ENCODE data around the gene SMIM8.
"Not testable (repeated sequence)": the region's sequence is repeated elsewhere in the genome, so short reads cannot be mapped to it uniquely, and the experiment has no call there.

The SMIM8 gene, protein sequence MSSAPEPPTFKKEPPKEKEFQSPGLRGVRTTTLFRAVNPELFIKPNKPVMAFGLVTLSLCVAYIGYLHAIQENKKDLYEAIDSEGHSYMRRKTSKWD

GRCh38 chr6:87322304-87323212, at the start of gene SMIM8:
SMIM8 (plus strand) TSS chr6:87322588; CDS start chr6:87337032, 14,444 bp downstream.
- peak; percentile 96 for ATAC-seq (ENCODE audit: low read depth)
- peaks cover 4% of the 10 kb centered on the region for H3K4me1 Mint-ChIP-seq

DNA sequence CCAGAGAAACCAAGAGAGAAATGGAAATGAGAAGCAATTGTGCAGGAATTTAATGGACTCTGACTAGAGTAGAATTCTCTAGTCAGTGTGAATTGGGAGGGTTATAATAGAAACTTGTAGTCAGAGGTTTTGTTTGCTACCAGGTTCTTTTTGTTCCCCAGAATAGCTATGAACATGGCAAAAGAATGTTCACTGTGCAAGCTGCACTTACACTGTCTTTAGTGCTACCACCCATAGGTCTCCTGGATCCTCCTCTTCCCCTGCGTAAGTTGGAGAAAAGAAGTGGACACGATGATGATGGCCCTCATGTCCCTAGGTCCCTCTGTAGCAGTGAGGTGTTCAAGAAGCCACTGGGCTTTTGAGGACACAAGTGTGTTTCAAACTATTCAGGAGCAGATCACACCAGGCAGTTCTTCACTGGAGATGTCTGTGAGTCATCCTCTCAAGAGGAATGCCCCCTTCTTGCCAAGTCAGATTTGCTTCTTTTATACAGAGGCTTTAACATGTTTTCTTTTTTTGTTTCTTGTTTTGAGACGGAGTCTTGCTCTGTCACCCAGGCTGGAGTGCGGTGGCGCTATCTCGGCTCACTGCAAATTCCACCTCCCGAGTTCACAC, 47.6 kb upstream of the SMIM8 start:
- Mint-ChIP-seq H3K27ac (peak overlapping the region; percentile 29), H3K4me1 (peaks cover 5% of the 10 kb centered on the region), H3K4me3 (no peak overlapping the region), H3K9me3 (peaks cover 1% of the 10 kb centered on the region), H3K27me3 (no peaks in the 10 kb centered on the region), H3K36me3 (no peaks in the 10 kb centered on the region)
- ATAC-seq (ENCODE audit: low read depth) (no peak), DNase-seq (ENCODE audit: low spot score in 2 of 2) (no peak)

More at GRCh38 chr6:87322304-87323212, at the start of gene SMIM8:
- Mint-ChIP-seq H3K27me3 (no peaks in the 10 kb centered on the region), H3K4me3 (peak within 1 kb of the TSS; percentile 93), H3K36me3 (peaks cover 6% of the 10 kb centered on the region), H3K9me3 (peaks cover 5% of the 10 kb centered on the region), H3K27ac (peak within 1 kb of the TSS; percentile 88)
- DNase-seq (ENCODE audit: low spot score in 2 of 2) = peak; percentile 76 to 88

DNA sequence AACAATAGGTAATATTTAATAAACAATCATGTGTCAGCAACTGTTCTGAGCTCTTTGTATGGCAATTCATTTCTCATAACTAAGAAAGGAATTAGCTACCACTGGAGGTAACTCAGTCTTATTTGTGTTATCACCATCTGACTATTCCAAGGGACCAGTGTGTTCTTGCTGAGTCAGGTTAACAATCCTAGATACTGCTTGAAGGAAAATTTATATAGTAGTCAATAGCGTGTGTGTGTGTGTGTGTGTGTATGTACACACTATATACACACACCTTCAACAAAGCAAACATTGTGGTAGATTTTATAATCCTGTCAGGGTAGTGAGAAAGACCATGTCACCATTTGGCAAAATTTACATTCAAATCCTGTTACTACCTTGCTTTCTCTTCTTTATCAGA, 45.8 kb upstream of the SMIM8 start:
- Mint-ChIP-seq H3K9me3 (peaks cover 1% of the 10 kb centered on the region), H3K27ac (no peak overlapping the region)

GRCh38 chr6:87277123-87277522, 45.3 kb upstream of the SMIM8 start:
- no peak for DNase-seq (ENCODE audit: low spot score in 2 of 2)
- H3K27ac Mint-ChIP-seq = no peak overlapping the region
- H3K4me3 Mint-ChIP-seq = no peak overlapping the region
- no peaks in the 10 kb centered on the region for H3K36me3 Mint-ChIP-seq
- ATAC-seq (ENCODE audit: low read depth) = no peak
- H3K9me3 Mint-ChIP-seq = peaks cover 1% of the 10 kb centered on the region
- H3K4me1 Mint-ChIP-seq = peaks cover 5% of the 10 kb centered on the region
- H3K27me3 Mint-ChIP-seq = no peaks in the 10 kb centered on the region

More for the DNA sequence above, 45.8 kb upstream of the SMIM8 start:
- Mint-ChIP-seq H3K4me1 (peaks cover 5% of the 10 kb centered on the region), H3K27me3 (no peaks in the 10 kb centered on the region), H3K36me3 (no peaks in the 10 kb centered on the region), H3K4me3 (no peak overlapping the region)
- ATAC-seq (ENCODE audit: low read depth) (no peak), DNase-seq (ENCODE audit: low spot score in 2 of 2) (no peak)

DNA sequence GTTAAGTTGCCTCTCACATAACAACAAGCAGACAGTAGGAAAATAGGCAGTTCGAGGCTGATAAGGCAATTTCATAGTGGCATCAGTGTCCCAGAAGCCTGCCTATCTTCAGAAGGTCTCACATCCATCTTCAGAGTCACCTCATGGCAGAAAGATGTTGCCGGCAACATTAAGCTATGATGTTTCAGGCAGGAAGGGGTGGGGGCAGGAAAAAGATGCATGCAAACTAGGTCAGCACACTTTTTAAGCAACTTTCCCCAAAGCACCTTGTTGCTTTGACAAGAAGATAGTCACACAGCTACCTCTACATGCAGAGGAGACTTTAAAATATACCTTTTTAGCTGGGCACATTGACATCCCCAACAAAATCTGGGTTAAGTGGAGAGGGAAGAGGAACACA, 43.2 kb upstream of the SMIM8 start:
- H3K4me1 Mint-ChIP-seq = peaks cover 5% of the 10 kb centered on the region
- H3K27ac Mint-ChIP-seq = no peak overlapping the region
- ATAC-seq (ENCODE audit: low read depth) = no peak
- H3K27me3 Mint-ChIP-seq = no peaks in the 10 kb centered on the region
- H3K9me3 Mint-ChIP-seq = no peaks in the 10 kb centered on the region
- no peaks in the 10 kb centered on the region for H3K36me3 Mint-ChIP-seq
- no peak for DNase-seq (ENCODE audit: low spot score in 2 of 2)
- no peak overlapping the region for H3K4me3 Mint-ChIP-seq

GRCh38 chr6:87281426-87281825, 41.0 kb upstream of the SMIM8 start:
- no peak overlapping the region for H3K27ac Mint-ChIP-seq
- H3K4me3 Mint-ChIP-seq = no peak overlapping the region
- no peak for ATAC-seq (ENCODE audit: low read depth)
- no peak for DNase-seq (ENCODE audit: low spot score in 2 of 2)
- no peaks in the 10 kb centered on the region for H3K36me3 Mint-ChIP-seq
- peaks cover 12% of the 10 kb centered on the region for H3K27me3 Mint-ChIP-seq
- H3K9me3 Mint-ChIP-seq = peaks cover 2% of the 10 kb centered on the region
- peaks cover 5% of the 10 kb centered on the region for H3K4me1 Mint-ChIP-seq

GRCh38 chr6:87282743-87283142, 39.6 kb upstream of the SMIM8 start:
- H3K36me3 Mint-ChIP-seq = no peaks in the 10 kb centered on the region
- H3K9me3 Mint-ChIP-seq = peaks cover 2% of the 10 kb centered on the region
- H3K4me1 Mint-ChIP-seq = peaks cover 5% of the 10 kb centered on the region
- H3K27ac Mint-ChIP-seq = no peak overlapping the region
- peaks cover 14% of the 10 kb centered on the region for H3K27me3 Mint-ChIP-seq
- ATAC-seq (ENCODE audit: low read depth) (no peak), DNase-seq (ENCODE audit: low spot score in 2 of 2) (no peak)
- H3K4me3 Mint-ChIP-seq = no peak overlapping the region

GRCh38 chr6:87283461-87283860, 38.9 kb upstream of the SMIM8 start:
- peaks cover 5% of the 10 kb centered on the region for H3K4me1 Mint-ChIP-seq
- H3K27ac Mint-ChIP-seq = no peak overlapping the region
- no peak overlapping the region for H3K4me3 Mint-ChIP-seq
- no peak for ATAC-seq (ENCODE audit: low read depth)
- DNase-seq (ENCODE audit: low spot score in 2 of 2) = no peak
- H3K9me3 Mint-ChIP-seq = peaks cover 2% of the 10 kb centered on the region
- H3K36me3 Mint-ChIP-seq = no peaks in the 10 kb centered on the region
- peaks cover 16% of the 10 kb centered on the region for H3K27me3 Mint-ChIP-seq

- no peak for ATAC-seq (ENCODE audit: low read depth)
- peaks cover 29% of the 10 kb centered on the region for H3K27me3 Mint-ChIP-seq
- H3K27ac Mint-ChIP-seq = no peak overlapping the region
- peaks cover 2% of the 10 kb centered on the region for H3K9me3 Mint-ChIP-seq
- no peak overlapping the region for H3K4me3 Mint-ChIP-seq
- H3K36me3 Mint-ChIP-seq = peaks cover 2% of the 10 kb centered on the region
- no peak for DNase-seq (ENCODE audit: low spot score in 2 of 2)
- no peaks in the 10 kb centered on the region for H3K4me1 Mint-ChIP-seq
Observed at GRCh38 chr6:87287251-87287650, 35.1 kb upstream of the SMIM8 start.

- H3K27me3 Mint-ChIP-seq = peaks cover 34% of the 10 kb centered on the region
- H3K9me3 Mint-ChIP-seq = peaks cover 2% of the 10 kb centered on the region
- no peaks in the 10 kb centered on the region for H3K4me1 Mint-ChIP-seq
- H3K4me3 Mint-ChIP-seq = no peak overlapping the region
- ATAC-seq (ENCODE audit: low read depth) = no peak
- H3K36me3 Mint-ChIP-seq = peaks cover 2% of the 10 kb centered on the region
- no peak overlapping the region for H3K27ac Mint-ChIP-seq
- no peak for DNase-seq (ENCODE audit: low spot score in 2 of 2)
Observed at GRCh38 chr6:87289571-87289970, 32.8 kb upstream of the SMIM8 start.

DNA sequence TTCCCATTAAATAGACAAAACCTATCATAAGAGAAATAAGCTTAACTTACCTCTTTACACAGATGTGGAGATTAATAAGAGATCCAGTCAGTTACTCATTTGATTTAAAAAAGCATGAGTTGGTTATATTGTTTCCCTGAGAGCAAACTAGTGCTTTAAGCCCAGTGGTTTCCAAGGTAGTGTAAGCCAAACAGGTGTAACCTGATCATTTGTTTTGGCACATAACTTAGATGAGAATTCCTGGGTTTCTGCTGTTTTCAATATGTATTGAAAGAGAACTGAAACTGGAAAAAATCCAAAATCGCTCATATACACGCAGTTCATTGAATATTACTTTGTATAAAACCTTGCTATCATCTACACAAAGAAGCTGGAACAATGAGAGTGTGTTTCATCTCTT, 30.5 kb upstream of the SMIM8 start:
- H3K4me1 Mint-ChIP-seq = no peaks in the 10 kb centered on the region
- peaks cover 29% of the 10 kb centered on the region for H3K27me3 Mint-ChIP-seq
- H3K4me3 Mint-ChIP-seq = no peak overlapping the region
- no peak for DNase-seq (ENCODE audit: low spot score in 2 of 2)
- peaks cover 2% of the 10 kb centered on the region for H3K36me3 Mint-ChIP-seq
- no peaks in the 10 kb centered on the region for H3K9me3 Mint-ChIP-seq
- H3K27ac Mint-ChIP-seq = no peak overlapping the region
- no peak for ATAC-seq (ENCODE audit: low read depth)

DNA sequence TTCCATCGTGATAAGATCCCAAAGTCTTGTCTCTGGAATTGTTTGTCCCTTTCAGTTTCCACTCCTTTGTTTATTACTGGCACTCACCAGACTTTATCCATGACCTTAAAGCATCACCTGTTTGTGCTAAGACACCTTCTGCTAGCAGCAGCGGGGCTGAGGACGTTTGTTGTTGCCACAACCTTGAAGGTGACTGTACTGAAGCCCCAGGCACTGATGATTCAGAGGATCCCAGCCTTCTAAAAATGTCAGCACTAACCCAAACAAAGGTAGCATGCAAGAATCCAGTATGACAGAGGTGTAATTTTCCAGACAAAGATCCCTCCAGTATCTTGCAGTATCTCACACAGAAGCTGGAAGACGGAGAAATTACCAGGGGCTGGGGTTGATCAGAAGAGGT, 28.9 kb upstream of the SMIM8 start:
- no peak for DNase-seq (ENCODE audit: low spot score in 2 of 2)
- Mint-ChIP-seq H3K4me1 (no peaks in the 10 kb centered on the region), H3K27me3 (peaks cover 26% of the 10 kb centered on the region), H3K9me3 (no peaks in the 10 kb centered on the region), H3K36me3 (peaks cover 2% of the 10 kb centered on the region), H3K27ac (no peak overlapping the region), H3K4me3 (no peak overlapping the region)
- no peak for ATAC-seq (ENCODE audit: low read depth)

GRCh38 chr6:87297119-87297518, 25.3 kb upstream of the SMIM8 start:
- Mint-ChIP-seq H3K36me3 (no peaks in the 10 kb centered on the region), H3K9me3 (no peaks in the 10 kb centered on the region), H3K27ac (no peak overlapping the region), H3K4me3 (no peak overlapping the region), H3K4me1 (no peaks in the 10 kb centered on the region), H3K27me3 (peaks cover 27% of the 10 kb centered on the region)
- DNase-seq (ENCODE audit: low spot score in 2 of 2) (no peak), ATAC-seq (ENCODE audit: low read depth) (no peak)

GRCh38 chr6:87301277-87301676, 21.1 kb upstream of the SMIM8 start:
- H3K9me3 Mint-ChIP-seq; DNase-seq (ENCODE audit: low spot score in 2 of 2); H3K36me3 Mint-ChIP-seq; H3K27ac Mint-ChIP-seq; H3K4me3 Mint-ChIP-seq; H3K4me1 Mint-ChIP-seq; ATAC-seq (ENCODE audit: low read depth): not testable (repeated sequence)
- H3K27me3 Mint-ChIP-seq = peaks cover 20% of the 10 kb centered on the region
